Heart left ventricle (tissue), 16 donors: ENCODE results near the gene ACOXL. TPM values are rescaled to one million over a fixed set of nuclear protein-coding genes. Genes with fewer than 3 reads are reported as not detected.

ENCODE experiments used
- ATAC-seq, 4 donors: fragments of 200-7000 bp; cut with Tn5 transposase; one replicate each; pipeline ENCODE4 v1.9.1; 2020 to 2022; ENCODE audit warnings: moderate library complexity in 4 of 4, mild to moderate bottlenecking in 3 of 4, moderate number of reproducible peaks in 1 of 4
- DNase-seq, 5 donors: peaks; one replicate each; pipeline ENCODE4 v3.0.0-alpha.2; 2020
- H3K27ac ChIP-seq, 12 donors: fragments of 200-600 bp; sonication (generic) in 4 of 12; one replicate each; pipeline versions ENCODE4 v1.5.0 to v1.8.0; 2016 to 2022; ENCODE audit warnings: mild to moderate bottlenecking in 2 of 12
- H3K27me3 ChIP-seq, 9 donors: fragments of 200-600 bp; sonication (generic) in 2 of 9; one replicate each; pipeline versions ENCODE4 v1.5.1 to v1.8.0; 2016 to 2022; ENCODE audit warnings: mild to moderate bottlenecking in 3 of 9
- H3K36me3 ChIP-seq, 9 donors: fragments of 200-600 bp; sonication (generic) in 2 of 9; one replicate each; pipeline versions ENCODE4 v1.5.0 to v1.8.0; 2018 to 2022; ENCODE audit warnings: mild to moderate bottlenecking in 2 of 9
- H3K4me1 ChIP-seq, 12 donors: fragments of 200-600 bp; sonication (generic) in 4 of 12; one replicate each; pipeline versions ENCODE4 v1.5.0 to v1.8.0; 2016 to 2022; ENCODE audit warnings: mild to moderate bottlenecking in 3 of 12
- H3K4me3 ChIP-seq, 12 donors: fragments of 200-600 bp; sonication (generic) in 4 of 12; one replicate each; pipeline versions ENCODE4 v1.5.0 to v1.8.0; 2017 to 2022; ENCODE audit warnings: mild to moderate bottlenecking in 9 of 12, moderate library complexity in 4 of 12
- H3K9me3 ChIP-seq, 12 donors: fragments of 200-600 bp; sonication (generic) in 4 of 12; one replicate each; pipeline versions ENCODE4 v1.5.0 to v1.8.0; 2016 to 2022; ENCODE audit warnings: mild to moderate bottlenecking in 1 of 12
- CTCF ChIP-seq, 12 donors: fragments of 200-600 bp; sonication (generic) in 4 of 12; IDR thresholded peaks; one replicate each; pipeline versions ENCODE4 v1.5.0 to v1.8.0; 2018 to 2022; ENCODE audit warnings: antibody characterized with exemption in 12 of 12, mild to moderate bottlenecking in 5 of 12
- POLR2A ChIP-seq, 2 donors: fragments of 450-650 bp; IDR thresholded peaks; one replicate each; pipeline ENCODE4 v1.6.1; 2017; ENCODE audit warnings: antibody characterized with exemption in 2 of 2, mild to moderate bottlenecking in 2 of 2, moderate library complexity in 2 of 2
- WGBS, 4 donors: extraction: QIAGEN DNeasy Blood & Tissue Kit in 2 of 4; methylation state at CpG; one replicate each; pipeline versions ENCODE4 v1.1.5 to v1.1.7; 2013 to 2018; 5-methylcytosine and 5-hydroxymethylcytosine counted together
- intact Hi-C, 10 donors: fragments of 100-400 bp; cut with DNase I; formaldehyde crosslinking; loops; one replicate each; pipeline versions ENCODE4 v1.11.1 to v1.14.2; 2022
- polyA plus RNA-seq, 2 donors: library from polyadenylated mRNA; stranded (reverse); fragments of 200-250 nt; gene quantifications; one replicate each; pipeline ENCODE4 v1.2.3, GENCODE V29; 2013
- total RNA-seq, 9 donors: library from RNA; depleted of rRNA in 2 of 9; stranded (reverse); fragments of >200 nt in 2 of 9; fragmentation: NEBNext Ultra II Directional in 3 of 9; extraction: Animal tissue kit (Norgen Biotek cat#: 25700) in 3 of 9; gene quantifications; one replicate each; pipeline versions ENCODE4 v1.1.0 to v1.2.4, GENCODE V29; 2016 to 2023
- donor health status: ischemic (EF 13 %, LVEDD 7.1; RV severe dilation, severe dysfunction).
- donor health status: healthy with polysubstance abuse.
- donor health status: DM: no; HTN: yes; CAD: no.
- donor health status: DM: no; HTN: no; CAD: no.
- donor health status: ischemic (EF 25% LVEDD 6.9; RV normal size, moderate dysfunction).
- donor health status: ischemic (EF 25% LVEDD 5.7; RV mildly dilated, moderate dysfunction).
- donor health status: healthy.
- donor health status: DM: yes; HTN: yes; CAD: no.
- donor health status: ischemic (EF 35%, LVEDD 5.7; RV mildly dilated, moderate dysfunction).
- donor health status: nonischemic (EF 11% LVEDD 7.7; RV severe dilation, severe dysfunction).
- donor health status: DM: yes; HTN: yes; CAD: no.
- donor health status: PGD.
- donor health status: ischemic (EF 29% LVEDD 5.4; RV normal size, mild dysfunction).
- donor health status: nonischemic (EF 23%, LVEDD 6.1; RV moderate dilation, normal function).

ACOXL gene
- total and polyA plus RNA-seq, 11 donors: 0.25 TPM; not detected in 10

- intact Hi-C loops: no loop called here
Measured at GRCh38 chr2:111094691-111095090, 362.3 kb downstream of the ACOXL start.

GRCh38 chr2:111095434-111095833 lies 363.1 kb downstream of the ACOXL start:
- H3K36me3 ChIP-seq: no peaks in the 10 kb centered on the region
- ATAC-seq (no peak), DNase-seq (no peak)
- peaks cover 0 to 6% (median 0%) of the 10 kb centered on the region in 9 donors for H3K27me3 ChIP-seq
- WGBS, 4 donors: 81 to 94% (median 91%) methylated on average over 8 of the region's 8 CpGs
- H3K9me3 ChIP-seq: no peaks in the 10 kb centered on the region
- intact Hi-C loops: no loop called here
- H3K27ac ChIP-seq: no peak overlapping the region
- no peak overlapping the region for H3K4me3 ChIP-seq
- H3K4me1 ChIP-seq: no peaks in the 10 kb centered on the region
- TF ChIP-seq CTCF (IDR thresholded peaks at IDR 0.05) (no peak), POLR2A (IDR thresholded peaks at IDR 0.05) (no peak)

More at GRCh38 chr2:111094691-111095090, 362.3 kb downstream of the ACOXL start:
- Histone ChIP-seq H3K27ac (no peak overlapping the region), H3K4me3 (no peak overlapping the region), H3K4me1 (no peaks in the 10 kb centered on the region), H3K36me3 (no peaks in the 10 kb centered on the region), H3K9me3 (no peaks in the 10 kb centered on the region), H3K27me3 (peaks cover 0 to 6% (median 0%) of the 10 kb centered on the region in 9 donors)
- 87 to 96% (median 92%) methylated on average over 2 of the region's 2 CpGs for WGBS, 4 donors
- TF ChIP-seq POLR2A (IDR thresholded peaks at IDR 0.05) (no peak), CTCF (IDR thresholded peaks at IDR 0.05) (no peak)
- ATAC-seq (no peak), DNase-seq (no peak)

GRCh38 chr2:111099402-111099801 lies 367.0 kb downstream of the ACOXL start:
- ATAC-seq (no peak), DNase-seq (no peak)
- TF ChIP-seq CTCF (IDR thresholded peaks at IDR 0.05): no peak
- TF ChIP-seq POLR2A (IDR thresholded peaks at IDR 0.05): no peak
- intact Hi-C loops: no loop called here
- Histone ChIP-seq H3K4me1 (no peaks in the 10 kb centered on the region), H3K4me3 (no peak overlapping the region), H3K27me3 (no peaks in the 10 kb centered on the region), H3K27ac (no peak overlapping the region), H3K9me3 (no peaks in the 10 kb centered on the region), H3K36me3 (no peaks in the 10 kb centered on the region)
- WGBS, 4 donors: 86 to 94% (median 90%) methylated on average over 3 of the region's 3 CpGs

- no peak for DNase-seq
- no peak for ATAC-seq
- Histone ChIP-seq H3K27me3 (no peaks in the 10 kb centered on the region), H3K9me3 (no peaks in the 10 kb centered on the region), H3K4me1 (no peaks in the 10 kb centered on the region), H3K4me3 (no peak overlapping the region), H3K36me3 (no peaks in the 10 kb centered on the region), H3K27ac (no peak overlapping the region)
- no peak for TF ChIP-seq POLR2A (IDR thresholded peaks at IDR 0.05)
- no peak for TF ChIP-seq CTCF (IDR thresholded peaks at IDR 0.05)
- 87 to 93% (median 90%) methylated on average over 5 of the region's 5 CpGs for WGBS, 4 donors
- intact Hi-C loops: loop anchor here in 1 of 10 donors (10.0 kb wide), 1 partner anchor 245 kb away; no protein-coding TSS in a partner anchor
Measured at GRCh38 chr2:111100087-111100764, 367.9 kb downstream of the ACOXL start.
